SK-N-SH (cell line): Measurements from ENCODE around the gene DLX1. TPM values are rescaled to one million over a fixed set of nuclear protein-coding genes. Genes with fewer than 3 reads are reported as not detected.

Source experiments
- CTCF ChIA-PET: fragments of 300-600, 350-600 bp; formaldehyde crosslinking; extraction: SDS; loops from one replicate; lab custom pipeline; 2021; lab: Yijun Ruan, JAX
- POLR2A ChIA-PET: fragments of 350-600 bp; sonication (Branson Sonifier 250); formaldehyde crosslinking; extraction: SDS; loops from one replicate; lab custom pipeline; 2020; ENCODE audit warnings: antibody characterized with exemption, inconsistent platforms; lab: Yijun Ruan, JAX
- DNase-seq: peaks from one replicate; pipeline ENCODE4 v3.0.0; 2012
- H2AFZ ChIP-seq: fragments of 200-600 bp; sonication (generic); 2 replicates; pipeline ENCODE4 v1.8.1; 2016; ENCODE audit warnings: antibody characterized with exemption, mild to moderate bottlenecking, low read depth
- H3F3A ChIP-seq: fragments of 200-600 bp; sonication (generic); replicated peaks from 2 replicates; pipeline ENCODE3; 2016; ENCODE audit warnings: antibody characterized with exemption, mild to moderate bottlenecking; ENCODE audit not compliant: insufficient read depth
- H3K27ac ChIP-seq, 2 experiments: fragments of 200-500 bp in 1 of 2; fragments of 200-600 bp in 1 of 2; sonication (Bioruptor generic) in 1 of 2; sonication (generic), shearing (Covaris generic) in 1 of 2; 2 replicates each; pipeline versions ENCODE4 v1.5.1 to v1.6.1; 2014 to 2016; ENCODE audit warnings: low read depth in 2 of 2, inconsistent platforms in 1 of 2, low read length in 1 of 2, mild to moderate bottlenecking in 1 of 2, mixed read lengths in 1 of 2
- H3K27me3 ChIP-seq: fragments of 200-600 bp; sonication (generic), shearing (Covaris generic); 2 replicates; pipeline ENCODE4 v1.6.1; 2016; ENCODE audit warnings: mixed run types; ENCODE audit not compliant: insufficient read depth
- H3K36me3 ChIP-seq, 2 experiments: fragments of 200-500 bp in 1 of 2; fragments of 200-600 bp in 1 of 2; sonication (Bioruptor generic) in 1 of 2; sonication (generic) in 1 of 2; replicated peaks in 1 of 2; 2 replicates each; pipeline versions ENCODE3 to v1.5.1; 2014 to 2016; ENCODE audit warnings: low read length in 1 of 2, mild to moderate bottlenecking in 1 of 2; ENCODE audit not compliant: insufficient read depth in 2 of 2, control insufficient read depth in 1 of 2
- H3K4me1 ChIP-seq, 2 experiments: fragments of 200-500 bp in 1 of 2; fragments of 200-600 bp in 1 of 2; sonication (Bioruptor generic) in 1 of 2; sonication (generic), shearing (Covaris generic) in 1 of 2; 2 replicates each; pipeline versions ENCODE4 v1.5.1 to v1.6.1; 2014 to 2016; ENCODE audit warnings: low read depth in 1 of 2, low read length in 1 of 2, mixed run types in 1 of 2; ENCODE audit not compliant: insufficient read depth in 2 of 2, control insufficient read depth in 1 of 2
- H3K4me2 ChIP-seq: fragments of 200-600 bp; sonication (generic), shearing (Covaris generic); 2 replicates; pipeline ENCODE4 v1.6.1; 2017; ENCODE audit warnings: mixed run types
- H3K4me3 ChIP-seq, 2 experiments: fragments of 200-500 bp in 1 of 2; fragments of 200-600 bp in 1 of 2; sonication (Bioruptor generic) in 1 of 2; sonication (generic), shearing (Covaris generic) in 1 of 2; 2 replicates each; pipeline versions ENCODE4 v1.5.1 to v1.8.1; 2014 to 2016; ENCODE audit warnings: low read depth in 2 of 2, inconsistent platforms in 1 of 2, low read length in 1 of 2, mild to moderate bottlenecking in 1 of 2, mixed read lengths in 1 of 2, moderate library complexity in 1 of 2
- H3K79me2 ChIP-seq: fragments of 200-600 bp; sonication (generic); 2 replicates; pipeline ENCODE4 v1.8.1; 2017; ENCODE audit warnings: mild to moderate bottlenecking; ENCODE audit not compliant: insufficient read depth
- H3K9ac ChIP-seq: fragments of 200-600 bp; sonication (generic); 2 replicates; pipeline ENCODE4 v1.6.1; 2017; ENCODE audit warnings: mixed run types
- H3K9me2 ChIP-seq: fragments of 200-600 bp; sonication (generic); 2 replicates; pipeline ENCODE4 v1.6.1; 2017; ENCODE audit warnings: mixed run types
- H3K9me3 ChIP-seq: fragments of 200-600 bp; sonication (generic); 2 replicates; pipeline ENCODE4 v1.6.1; 2017; ENCODE audit warnings: mixed run types, mild to moderate bottlenecking, moderate library complexity
- H4K20me1 ChIP-seq: fragments of 200-600 bp; sonication (generic); 2 replicates; pipeline ENCODE4 v1.6.1; 2017; ENCODE audit warnings: mild to moderate bottlenecking, mixed run types; ENCODE audit not compliant: insufficient read depth
- EZH2phosphoT487 ChIP-seq: fragments of 200-600 bp; sonication (generic); IDR thresholded peaks from 2 replicates; pipeline ENCODE4 v1.6.1; 2017; ENCODE audit warnings: low read depth, mixed run types, mild to moderate bottlenecking, antibody characterized with exemption, moderate library complexity, borderline replicate concordance
- FOXJ3 ChIP-seq: sonication (generic); formaldehyde crosslinking; IDR thresholded peaks from 2 replicates; pipeline ENCODE4 v1.5.1; 2020; ENCODE audit warnings: mild to moderate bottlenecking, missing genetic modification reagents
- FOXM1 ChIP-seq: IDR thresholded peaks from 2 replicates; pipeline ENCODE4 v1.4.0; 2012; ENCODE audit warnings: low read depth, mild to moderate bottlenecking
- GABPA ChIP-seq: IDR thresholded peaks from 2 replicates; pipeline ENCODE4 v1.4.0; 2012; ENCODE audit warnings: low read depth, mild to moderate bottlenecking
- GATA2 ChIP-seq: sonication (generic); formaldehyde crosslinking; IDR thresholded peaks from 2 replicates; pipeline ENCODE4 v1.5.0; 2020; ENCODE audit warnings: mild to moderate bottlenecking, missing genetic modification reagents
- SMC3 ChIP-seq: IDR thresholded peaks from 2 replicates; pipeline ENCODE4 v1.6.1; 2012; ENCODE audit warnings: low read depth, low read length, improper control_type of control experiment
- TEAD4 ChIP-seq: IDR thresholded peaks from 2 replicates; pipeline ENCODE4 v1.4.0; 2012; ENCODE audit warnings: mild to moderate bottlenecking, borderline replicate concordance; ENCODE audit not compliant: insufficient read depth
- WGBS: methylation state at CpG from one replicate; pipeline ENCODE4 v1.1.6; 2017; ENCODE audit warnings: low lambda C conversion rate; 5-methylcytosine and 5-hydroxymethylcytosine counted together
- polyA plus RNA-seq, 3 experiments: library from polyadenylated mRNA; depleted of rRNA; stranded (reverse); fragments of >200 nt; gene quantifications; 2 replicates each; pipeline ENCODE4 v1.2.3, GENCODE V29; 2012
- TF ChIP-seq, protein P1 (sequence below): IDR thresholded peaks from 2 replicates; pipeline ENCODE4 v1.4.0; 2012; ENCODE audit warnings: low read depth
- TF ChIP-seq, protein P2 (sequence below): fragments of 200-600 bp; sonication (generic); IDR thresholded peaks from 2 replicates; pipeline ENCODE4 v1.6.1; 2017; ENCODE audit warnings: antibody characterized with exemption, mild to moderate bottlenecking, moderate library complexity

The DLX1 gene
- polyA plus RNA-seq, 1 of the 3 experiments (the other 2 are of a cell fraction): 0.07 TPM

GRCh38 chr2:172084645-172085459 is 455 bp upstream of the DLX1 start:
- 3% methylated on average over 9 of the region's 76 CpGs for WGBS
- H3K9me2 ChIP-seq: no peaks in the 10 kb centered on the region
- peaks cover 74% of the 10 kb centered on the region for H3K27me3 ChIP-seq
- no peaks in the 10 kb centered on the region for H3F3A ChIP-seq
- no peak overlapping the region for H3K27ac ChIP-seq
- H2AFZ ChIP-seq: peak overlapping the region; percentile 89
- ChIA-PET CTCF (interaction anchor here (1.6 to 2.9 kb wide), 4 partner anchors 10 to 17 kb away, joined by 5 to 14 read pairs (median 7); partner anchors contain the start of gene DLX2), POLR2A (no interaction called here)
- H3K36me3 ChIP-seq: no peaks in the 10 kb centered on the region
- no peak for TF ChIP-seq SMC3
- TF ChIP-seq, protein P1, sequence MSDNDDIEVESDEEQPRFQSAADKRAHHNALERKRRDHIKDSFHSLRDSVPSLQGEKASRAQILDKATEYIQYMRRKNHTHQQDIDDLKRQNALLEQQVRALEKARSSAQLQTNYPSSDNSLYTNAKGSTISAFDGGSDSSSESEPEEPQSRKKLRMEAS: peak; percentile 40; the same call in 1 of the 2 replicates
- peak overlapping the region; percentile 48 to 65 for H3K4me3 ChIP-seq
- no peaks in the 10 kb centered on the region for H3K9me3 ChIP-seq
- peak overlapping the region; percentile 97 for H3K4me2 ChIP-seq
- H3K9ac ChIP-seq: peak overlapping the region; percentile 39; the same call in 1 of the 2 replicates
- peaks cover 0 to 18% of the 10 kb centered on the region in 2 experiments; a peak in 1 of 4 replicates for H3K4me1 ChIP-seq
- peak; percentile 93 for DNase-seq
- no peaks in the 10 kb centered on the region for H3K79me2 ChIP-seq
- no peaks in the 10 kb centered on the region for H4K20me1 ChIP-seq

DNA sequence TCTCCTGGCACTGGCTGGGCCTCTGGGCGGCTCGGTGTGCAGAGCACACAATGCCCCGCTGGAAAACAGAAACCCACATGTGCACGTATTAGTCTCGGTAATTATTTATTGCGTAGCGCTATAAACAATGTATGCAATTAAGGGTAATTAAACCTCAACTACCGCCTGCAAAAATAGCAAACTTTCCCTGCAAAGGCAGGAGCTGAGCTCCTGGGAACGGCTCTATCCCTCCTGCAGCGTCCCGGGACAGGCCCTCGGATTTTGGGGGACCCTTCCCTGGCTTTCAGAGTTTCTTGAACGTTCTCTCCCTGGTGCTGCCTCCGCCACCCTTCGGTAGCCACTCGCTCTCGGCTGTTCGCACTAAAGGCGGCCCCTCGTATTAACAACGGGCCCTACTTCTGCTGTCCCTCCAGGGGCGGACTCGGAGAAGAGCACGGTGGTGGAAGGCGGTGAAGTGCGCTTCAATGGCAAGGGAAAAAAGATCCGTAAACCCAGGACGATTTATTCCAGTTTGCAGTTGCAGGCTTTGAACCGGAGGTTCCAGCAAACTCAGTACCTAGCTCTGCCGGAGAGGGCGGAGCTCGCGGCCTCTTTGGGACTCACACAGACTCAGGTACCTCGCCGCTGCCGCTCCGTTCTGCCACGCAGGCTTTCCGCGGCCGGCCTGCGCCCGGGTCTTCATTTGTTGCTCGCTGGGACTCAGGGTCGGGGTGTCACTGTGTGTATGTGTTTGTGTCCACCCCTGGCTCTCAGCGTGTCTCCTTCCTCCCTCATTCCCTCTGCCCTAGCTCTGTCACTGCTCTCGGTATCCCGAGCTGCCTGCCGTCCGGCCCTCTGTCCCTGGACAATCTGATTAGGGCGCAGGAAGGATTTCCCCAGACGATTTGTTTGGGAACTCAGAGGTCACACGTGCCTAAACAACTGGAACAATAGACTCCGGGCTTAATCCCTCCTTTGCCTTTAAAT is 1.2 kb downstream of the DLX1 start:
- CTCF ChIA-PET: interaction anchor here (0.7 to 2.9 kb wide), 9 partner anchors 9 to 389 kb away, joined by 3 to 14 read pairs (median 5); partner anchors contain the start of gene DLX2
- TF ChIP-seq FOXM1: no peak
- peak; percentile 94; the same call in 1 of the 2 replicates for TF ChIP-seq EZH2phosphoT487
- no peak for TF ChIP-seq TEAD4
- TF ChIP-seq GABPA: no peak
- TF ChIP-seq GATA2 (CRISPR knock-in tag): no peak
- TF ChIP-seq, protein P2, sequence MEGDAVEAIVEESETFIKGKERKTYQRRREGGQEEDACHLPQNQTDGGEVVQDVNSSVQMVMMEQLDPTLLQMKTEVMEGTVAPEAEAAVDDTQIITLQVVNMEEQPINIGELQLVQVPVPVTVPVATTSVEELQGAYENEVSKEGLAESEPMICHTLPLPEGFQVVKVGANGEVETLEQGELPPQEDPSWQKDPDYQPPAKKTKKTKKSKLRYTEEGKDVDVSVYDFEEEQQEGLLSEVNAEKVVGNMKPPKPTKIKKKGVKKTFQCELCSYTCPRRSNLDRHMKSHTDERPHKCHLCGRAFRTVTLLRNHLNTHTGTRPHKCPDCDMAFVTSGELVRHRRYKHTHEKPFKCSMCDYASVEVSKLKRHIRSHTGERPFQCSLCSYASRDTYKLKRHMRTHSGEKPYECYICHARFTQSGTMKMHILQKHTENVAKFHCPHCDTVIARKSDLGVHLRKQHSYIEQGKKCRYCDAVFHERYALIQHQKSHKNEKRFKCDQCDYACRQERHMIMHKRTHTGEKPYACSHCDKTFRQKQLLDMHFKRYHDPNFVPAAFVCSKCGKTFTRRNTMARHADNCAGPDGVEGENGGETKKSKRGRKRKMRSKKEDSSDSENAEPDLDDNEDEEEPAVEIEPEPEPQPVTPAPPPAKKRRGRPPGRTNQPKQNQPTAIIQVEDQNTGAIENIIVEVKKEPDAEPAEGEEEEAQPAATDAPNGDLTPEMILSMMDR: peak; percentile 6; the same call in 1 of the 2 replicates
- TF ChIP-seq, protein P1: no peak
- no peak for TF ChIP-seq FOXJ3 (CRISPR knock-in tag)
- TF ChIP-seq, all 33 proteins: peak for 2
- H3K4me3 ChIP-seq: peak overlapping the region in 1 of 2 experiments; percentile 21; a peak in 1 of 4 replicates
- H3K36me3 ChIP-seq: no peaks in the 10 kb centered on the region
- 30% methylated on average over 41 of the region's 54 CpGs for WGBS
- peaks cover 0 to 18% of the 10 kb centered on the region in 2 experiments; a peak in 1 of 4 replicates for H3K4me1 ChIP-seq
- peak; percentile 52 for DNase-seq
- H3F3A ChIP-seq: no peaks in the 10 kb centered on the region
- H4K20me1 ChIP-seq: no peaks in the 10 kb centered on the region
- 0 out of 2 replicates have a peak overlapping the region, but pooled peaks have one; percentile 15 for H2AFZ ChIP-seq
- H3K9me3 ChIP-seq: no peaks in the 10 kb centered on the region
- peak overlapping the region; percentile 97 for H3K4me2 ChIP-seq
- no peak overlapping the region for H3K27ac ChIP-seq
- H3K79me2 ChIP-seq: no peaks in the 10 kb centered on the region
- no peaks in the 10 kb centered on the region for H3K9me2 ChIP-seq
- H3K9ac ChIP-seq: no peak overlapping the region
- POLR2A ChIA-PET: no interaction called here
- peaks cover 88% of the 10 kb centered on the region for H3K27me3 ChIP-seq
